TTC549 (cell line): ENCODE data around the gene ZC3H7A.
"Not testable (repeated sequence)": the region's sequence is repeated elsewhere in the genome, so short reads cannot be mapped to it uniquely, and the experiment has no call there.

Experiments
- FAIRE-seq: peaks from 2 replicates; lab custom pipeline; 2012; peaks lifted over from hg19 to GRCh38; lab: Jason Lieb, UNC

ZC3H7A gene

GRCh38 chr16:11799509-11800381 lies 2.7 kb upstream of the ZC3H7A start:
- FAIRE-seq, result no peak

- FAIRE-seq, result no peak
Observed at GRCh38 chr16:11799017-11799381, 1.9 kb upstream of the ZC3H7A start.

- no peak for FAIRE-seq
Observed at GRCh38 chr16:11797957-11798299, 870 bp upstream of the ZC3H7A start.

GRCh38 chr16:11796227-11797165 lies 562 bp downstream of the ZC3H7A start:
- no peak for FAIRE-seq

- no peak for FAIRE-seq
Observed at GRCh38 chr16:11795887-11796226, 1.2 kb downstream of the ZC3H7A start.

GRCh38 chr16:11794996-11795886 lies 1.8 kb downstream of the ZC3H7A start:
- FAIRE-seq, result no peak

GRCh38 chr16:11794447-11794846 lies 2.6 kb downstream of the ZC3H7A start:
- FAIRE-seq, result no peak

- no peak for FAIRE-seq
Observed at GRCh38 chr16:11793840-11794239, 3.2 kb downstream of the ZC3H7A start.

GRCh38 chr16:11792410-11793241 lies 4.4 kb downstream of the ZC3H7A start:
- FAIRE-seq, result no peak

- no peak for FAIRE-seq
Observed at GRCh38 chr16:11791144-11791828, 5.8 kb downstream of the ZC3H7A start.

- FAIRE-seq, result no peak
Observed at GRCh38 chr16:11788914-11789313, 8.1 kb downstream of the ZC3H7A start.

GRCh38 chr16:11784980-11785599 lies 12.0 kb downstream of the ZC3H7A start:
- FAIRE-seq, result not testable (repeated sequence)

- not testable (repeated sequence) for FAIRE-seq
Observed at GRCh38 chr16:11784381-11784780, 12.7 kb downstream of the ZC3H7A start.

GRCh38 chr16:11784038-11784369 lies 13.1 kb downstream of the ZC3H7A start:
- FAIRE-seq, result no peak

- FAIRE-seq, result no peak
Observed at GRCh38 chr16:11783319-11784037, 13.6 kb downstream of the ZC3H7A start.

- FAIRE-seq, result no peak
Observed at GRCh38 chr16:11781773-11782172, 15.3 kb downstream of the ZC3H7A start.

GRCh38 chr16:11780991-11781680 lies 15.9 kb downstream of the ZC3H7A start:
- FAIRE-seq, result no peak

- no peak for FAIRE-seq
Observed at GRCh38 chr16:11779074-11779473, 18.0 kb downstream of the ZC3H7A start.

GRCh38 chr16:11774065-11774626 lies 22.9 kb downstream of the ZC3H7A start:
- no peak for FAIRE-seq
